ENCODE results near the gene SEMA4D. TPM values are rescaled to one million over a fixed set of nuclear protein-coding genes. Genes with fewer than 3 reads are reported as not detected.

The SEMA4D gene
- total and polyA plus RNA-seq, 9 of the 15 experiments (the other 6 are each of a cell fraction or from before 2014, with no cell fraction given), result 0.38 to 5.1 (median 1.8) TPM

DNA sequence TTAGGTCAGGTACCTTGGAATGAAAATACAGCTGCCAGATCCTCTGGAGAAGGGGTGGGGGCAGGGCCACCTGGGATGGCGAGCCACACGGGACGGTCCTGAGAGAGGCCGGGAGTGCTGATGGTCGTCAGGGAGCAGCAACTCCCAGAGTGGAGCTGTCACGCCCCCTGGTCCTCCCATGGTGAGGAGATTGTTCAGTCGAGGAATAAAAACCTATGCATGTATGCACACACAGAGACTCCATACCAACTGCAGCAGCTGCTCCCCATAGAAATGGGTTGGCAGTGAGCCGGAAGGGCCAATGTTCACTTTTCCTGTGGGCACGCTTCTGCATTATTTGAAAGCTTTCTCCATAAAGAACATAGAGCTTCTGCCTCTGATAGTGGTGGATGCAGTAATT lies 45.2 kb upstream of the SEMA4D start:
- in situ Hi-C loops (cut with MboI), result no loop called here
- intact Hi-C loops (cut with micrococcal nuclease), result no loop called here
- DNase-seq (ENCODE audit: extremely low read depth in 1 of 4, low spot score in 3 of 4), result no peak
- H3K9me1 ChIP-seq (ENCODE audit: control insufficient read depth, insufficient read depth, low read length), result no peaks in the 10 kb centered on the region
- H2AFZ ChIP-seq (ENCODE audit: low read depth, low read length), result no peak overlapping the region
- H3K9me3 ChIP-seq (replicated peaks; ENCODE audit: control insufficient read depth, insufficient read depth, low read depth, low read length), result no peaks in the 10 kb centered on the region
- no peak overlapping the region for H3K27ac ChIP-seq (ENCODE audit: extremely low read depth, low read depth, low read length)
- no peaks in the 10 kb centered on the region for H4K20me1 ChIP-seq (replicated peaks; ENCODE audit: control insufficient read depth, insufficient read depth, low read length)
- H3K4me3 ChIP-seq, result no peak overlapping the region
- no peaks in the 10 kb centered on the region for H3K36me3 ChIP-seq (ENCODE audit: control insufficient read depth, insufficient read depth, low read length)
- FAIRE-seq, result no peak
- H3K4me2 ChIP-seq (ENCODE audit: insufficient read depth, low read length), result no peak overlapping the region
- H3K79me2 ChIP-seq (ENCODE audit: control insufficient read depth, insufficient read depth, low read length), result no peaks in the 10 kb centered on the region
- no TSS peak for BruUV-seq (replicated peaks)
- no peak overlapping the region for H3K9ac ChIP-seq (ENCODE audit: insufficient read depth in 1 of 2, low read depth in 2 of 2, low read length in 2 of 2)
- CTCF ChIA-PET (ENCODE audit: low intra/inter-chr PET ratio), result no interaction called here
- no peaks in the 10 kb centered on the region for H3K4me1 ChIP-seq (replicated peaks in 1 of 2; ENCODE audit: control insufficient read depth in 2 of 2, insufficient read depth in 2 of 2, low read length in 2 of 2)
- POLR2A ChIA-PET, result no interaction called here
- WGBS (ENCODE audit: insufficient coverage, low coverage, missing lambda C conversion rate), result 0% methylated on average over 7 of the region's 9 CpGs
- peaks cover 0 to 17% of the 10 kb centered on the region in 2 experiments; a peak in 2 of 5 replicates for H3K27me3 ChIP-seq (ENCODE audit: control insufficient read depth in 2 of 2, insufficient read depth in 2 of 2, low read length in 2 of 2)
- no peak for ATAC-seq
- TF ChIP-seq PTTG1 (tag; IDR thresholded peaks at IDR 0.05; ENCODE audit: low read depth), result no peak
- TF ChIP-seq NUFIP1 (IDR thresholded peaks at IDR 0.05; ENCODE audit: partially characterized antibody), result no peak
- no peak for TF ChIP-seq NCOA6 (IDR thresholded peaks at IDR 0.05)
- TF ChIP-seq CHD2 (IDR thresholded peaks at IDR 0.05; ENCODE audit: low read depth, low read length), result no peak
- TF ChIP-seq NR2F6 (CRISPR knock-in tag; IDR thresholded peaks at IDR 0.05), result no peak
- TF ChIP-seq KLF10 (CRISPR knock-in tag; IDR thresholded peaks at IDR 0.05), result no peak
- TF ChIP-seq ZNF699 (CRISPR knock-in tag; IDR thresholded peaks at IDR 0.05; ENCODE audit: insufficient replicate concordance), result no peak
- TF ChIP-seq, protein P1, sequence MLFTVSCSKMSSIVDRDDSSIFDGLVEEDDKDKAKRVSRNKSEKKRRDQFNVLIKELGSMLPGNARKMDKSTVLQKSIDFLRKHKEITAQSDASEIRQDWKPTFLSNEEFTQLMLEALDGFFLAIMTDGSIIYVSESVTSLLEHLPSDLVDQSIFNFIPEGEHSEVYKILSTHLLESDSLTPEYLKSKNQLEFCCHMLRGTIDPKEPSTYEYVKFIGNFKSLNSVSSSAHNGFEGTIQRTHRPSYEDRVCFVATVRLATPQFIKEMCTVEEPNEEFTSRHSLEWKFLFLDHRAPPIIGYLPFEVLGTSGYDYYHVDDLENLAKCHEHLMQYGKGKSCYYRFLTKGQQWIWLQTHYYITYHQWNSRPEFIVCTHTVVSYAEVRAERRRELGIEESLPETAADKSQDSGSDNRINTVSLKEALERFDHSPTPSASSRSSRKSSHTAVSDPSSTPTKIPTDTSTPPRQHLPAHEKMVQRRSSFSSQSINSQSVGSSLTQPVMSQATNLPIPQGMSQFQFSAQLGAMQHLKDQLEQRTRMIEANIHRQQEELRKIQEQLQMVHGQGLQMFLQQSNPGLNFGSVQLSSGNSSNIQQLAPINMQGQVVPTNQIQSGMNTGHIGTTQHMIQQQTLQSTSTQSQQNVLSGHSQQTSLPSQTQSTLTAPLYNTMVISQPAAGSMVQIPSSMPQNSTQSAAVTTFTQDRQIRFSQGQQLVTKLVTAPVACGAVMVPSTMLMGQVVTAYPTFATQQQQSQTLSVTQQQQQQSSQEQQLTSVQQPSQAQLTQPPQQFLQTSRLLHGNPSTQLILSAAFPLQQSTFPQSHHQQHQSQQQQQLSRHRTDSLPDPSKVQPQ (CRISPR knock-in tag; IDR thresholded peaks at IDR 0.05; ENCODE audit: borderline replicate concordance), result no peak
- TF ChIP-seq ZNF436 (CRISPR knock-in tag; IDR thresholded peaks at IDR 0.05), result no peak
- TF ChIP-seq CCNT2 (IDR thresholded peaks at IDR 0.05; ENCODE audit: borderline replicate concordance, extremely low read depth, insufficient read length, low read depth, low read length), result no peak
- TF ChIP-seq NFE2L1 (tag; IDR thresholded peaks at IDR 0.05; ENCODE audit: borderline replicate concordance, low read depth), result no peak
- TF ChIP-seq SP2 (IDR thresholded peaks at IDR 0.05; ENCODE audit: extremely low read depth, low read depth, low read length, poor library complexity, severe bottlenecking), result no peak

Measured in K562 (cell line).